GM23248 (cell line): ENCODE measurements around the gene DDX39B. TPM values are rescaled to one million over a fixed set of nuclear protein-coding genes. Genes with fewer than 3 reads are reported as not detected.
A peak's percentile ranks its signal among the peaks of the same experiment; 100 is the strongest.
"Not testable (repeated sequence)": the region's sequence is repeated elsewhere in the genome, so short reads cannot be mapped to it uniquely, and the experiment has no call there.

Source experiments
- DNase-seq: peaks from one replicate; pipeline ENCODE4 v3.0.0-alpha.2; 2015
- H2AFZ ChIP-seq: fragments of 200-600 bp; sonication (generic); 2 replicates; pipeline ENCODE4 v1.6.1; 2016; ENCODE audit warnings: antibody characterized with exemption
- H3F3A ChIP-seq: fragments of 200-600 bp; sonication (generic); 2 replicates; pipeline ENCODE4 v1.6.1; 2016; ENCODE audit warnings: mild to moderate bottlenecking, antibody characterized with exemption, mixed run types; ENCODE audit not compliant: insufficient read depth
- H3K27ac ChIP-seq: fragments of 200-600 bp; sonication (generic); 2 replicates; pipeline ENCODE4 v1.5.1; 2016; ENCODE audit warnings: mild to moderate bottlenecking
- H3K27me3 ChIP-seq: fragments of 200-600 bp; sonication (generic); replicated peaks from 2 replicates; pipeline ENCODE4 v1.6.1; 2016; ENCODE audit warnings: mild to moderate bottlenecking; ENCODE audit not compliant: insufficient read depth
- H3K36me3 ChIP-seq: fragments of 200-600 bp; sonication (generic); 2 replicates; pipeline ENCODE4 v1.6.1; 2016; ENCODE audit warnings: low read depth, mild to moderate bottlenecking
- H3K4me1 ChIP-seq: fragments of 200-600 bp; sonication (generic); 2 replicates; pipeline ENCODE4 v1.6.1; 2016; ENCODE audit warnings: mild to moderate bottlenecking; ENCODE audit not compliant: insufficient read depth
- H3K4me2 ChIP-seq: fragments of 200-600 bp; sonication (generic); one replicate; pipeline ENCODE4 v1.6.1; 2016; ENCODE audit warnings: mild to moderate bottlenecking; ENCODE audit not compliant: unreplicated experiment
- H3K4me3 ChIP-seq: fragments of 200-600 bp; sonication (generic); 2 replicates; pipeline ENCODE4 v1.5.1; 2016; ENCODE audit warnings: mild to moderate bottlenecking
- H3K79me2 ChIP-seq: fragments of 200-600 bp; sonication (generic); 2 replicates; pipeline ENCODE4 v1.6.1; 2016; ENCODE audit warnings: mild to moderate bottlenecking; ENCODE audit not compliant: insufficient read depth
- H3K9ac ChIP-seq: fragments of 200-600 bp; sonication (generic); 2 replicates; pipeline ENCODE4 v1.6.1; 2016; ENCODE audit warnings: mild to moderate bottlenecking
- H3K9me2 ChIP-seq: fragments of 200-600 bp; sonication (generic); 2 replicates; pipeline ENCODE4 v1.6.1; 2016; ENCODE audit warnings: mixed run types, mild to moderate bottlenecking, moderate library complexity; ENCODE audit not compliant: insufficient read depth
- H3K9me3 ChIP-seq: fragments of 200-600 bp; sonication (generic); one replicate; pipeline ENCODE4 v1.6.1; 2017; ENCODE audit warnings: low read depth
- H4K20me1 ChIP-seq: fragments of 200-600 bp; sonication (generic); 2 replicates; pipeline ENCODE4 v1.6.0; 2016; ENCODE audit not compliant: insufficient read depth
- EZH2 ChIP-seq: fragments of 200-600 bp; sonication (generic); IDR thresholded peaks from 2 replicates; pipeline ENCODE4 v1.6.1; 2018; ENCODE audit warnings: antibody characterized with exemption, mild to moderate bottlenecking; ENCODE audit not compliant: insufficient read depth, poor library complexity, severe bottlenecking
- EZH2phosphoT487 ChIP-seq: fragments of 200-600 bp; sonication (generic); IDR thresholded peaks from 2 replicates; pipeline ENCODE4 v1.6.1; 2018; ENCODE audit warnings: antibody characterized with exemption, moderate library complexity, mild to moderate bottlenecking, low read depth; ENCODE audit not compliant: insufficient read depth
- WGBS, 2 experiments: methylation state at CpG; one replicate each; pipeline ENCODE4 v1.1.6; 2015 to 2017; ENCODE audit warnings: low lambda C conversion rate in 2 of 2, low coverage in 1 of 2; ENCODE audit errors: missing lambda C conversion rate in 2 of 2; 5-methylcytosine and 5-hydroxymethylcytosine counted together
- in situ Hi-C: fragments of 300-500 bp; cut with MboI; formaldehyde crosslinking; loops from 2 replicates; pipeline ENCODE4 v1.15.0; 2020
- polyA plus RNA-seq: library from polyadenylated mRNA; unstranded; fragments of >200 nt; fragmentation: Nextera tagmentation; extraction: Ambion mirVana; gene quantifications from 2 replicates; pipeline ENCODE4 v1.2.1, GENCODE V29; 2016
- total RNA-seq: library from RNA; depleted of rRNA; stranded (reverse); fragments of >200 nt; shearing (Covaris generic); gene quantifications from 2 replicates; pipeline ENCODE4 v1.2.3, GENCODE V29; 2014; rRNA removed

The DDX39B gene
- total RNA-seq (319 and 415 TPM in 2 replicates), polyA plus RNA-seq (197 and 204 TPM in 2 replicates)

- DNase-seq = peak; percentile 99
- Histone ChIP-seq H3K9ac (peak within 1 kb of the TSS; percentile 98), H3K9me3 (no peaks in the 10 kb centered on the region), H3K27me3 (no peaks in the 10 kb centered on the region), H3F3A (peaks cover 15% of the 10 kb centered on the region; the same call in 1 of the 2 replicates), H3K4me1 (peaks cover 19% of the 10 kb centered on the region), H3K79me2 (peaks cover 64% of the 10 kb centered on the region), H3K36me3 (peaks cover 31% of the 10 kb centered on the region), H4K20me1 (peaks cover 27% of the 10 kb centered on the region), H3K9me2 (no peaks in the 10 kb centered on the region), H3K4me3 (peak within 1 kb of the TSS; percentile 96), H3K27ac (peak within 1 kb of the TSS; percentile 96), H2AFZ (peak within 1 kb of the TSS; percentile 83), H3K4me2 (peak within 1 kb of the TSS; percentile 91)
- 0 to 2% methylated on average over 42 to 43 of the region's 43 CpGs for WGBS, 2 experiments
- in situ Hi-C loops = loop anchor here (5.0 kb wide), 1 partner anchor 60 kb away; no protein-coding TSS in a partner anchor
- TF ChIP-seq EZH2phosphoT487 = no peak
These were observed at the start of gene DDX39B for GRCh38 chr6:31541658-31542521. DDX39B (minus strand) TSS chr6:31542003; CDS start chr6:31540532, 1,471 bp downstream.

GRCh38 chr6:31590691-31591090 lies 48.9 kb upstream of the DDX39B start:
- H3K9me2 ChIP-seq, H3K36me3 ChIP-seq, H3K4me1 ChIP-seq, H3K4me2 ChIP-seq, H3K4me3 ChIP-seq, H3K27ac ChIP-seq, H4K20me1 ChIP-seq, H3K9ac ChIP-seq, H3K79me2 ChIP-seq, H2AFZ ChIP-seq, H3K9me3 ChIP-seq, H3K27me3 ChIP-seq, DNase-seq, H3F3A ChIP-seq: not testable (repeated sequence)
- 67 to 68% methylated on average over 5 of the region's 5 CpGs for WGBS, 2 experiments
- in situ Hi-C loops = loop anchor here (10.0 kb wide), 1 partner anchor 96 kb away; the partner anchor contains the start of gene MICB

DNA sequence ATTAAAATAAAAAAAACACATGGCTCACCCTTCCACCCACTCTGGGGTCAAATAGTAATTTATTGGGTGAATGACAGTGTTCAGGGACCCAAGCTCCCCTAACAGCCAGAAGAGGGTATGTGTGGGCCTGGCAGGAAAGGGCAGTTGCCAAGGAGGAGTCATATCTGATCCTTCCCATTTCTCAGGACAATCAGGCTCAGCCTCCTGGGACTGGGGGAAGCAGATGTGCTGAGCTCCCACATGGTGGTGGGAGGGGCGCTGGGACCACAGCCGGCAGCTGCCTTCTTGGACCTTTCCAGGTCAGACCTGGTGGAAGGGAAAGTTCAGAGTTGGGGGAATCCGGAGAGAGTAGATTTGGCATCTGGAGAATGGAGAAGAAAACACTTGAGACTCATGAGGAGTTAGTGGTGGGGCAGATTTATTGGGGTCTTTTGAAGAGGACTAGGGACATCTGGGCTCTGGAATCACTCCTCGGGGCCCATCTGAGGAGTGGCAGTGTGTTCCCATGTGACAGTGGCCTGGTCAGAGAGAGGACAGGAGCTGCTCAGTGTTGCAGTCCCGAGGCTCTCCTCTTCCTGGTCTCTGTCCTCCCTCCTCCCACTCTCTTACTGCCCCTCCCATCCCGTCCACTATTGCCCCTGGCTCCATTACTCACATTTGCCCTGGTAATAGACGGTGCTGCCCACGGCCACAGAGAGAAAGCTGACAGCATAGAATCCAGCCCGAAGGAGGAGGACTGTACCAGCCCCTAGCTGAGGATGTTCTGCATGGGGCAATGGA lies 47.3 kb upstream of the DDX39B start:
- Histone ChIP-seq H3K79me2 (no peaks in the 10 kb centered on the region), H3K9me3 (no peaks in the 10 kb centered on the region), H3K9me2 (no peaks in the 10 kb centered on the region), H3K4me1 (0 out of 2 replicates have a peak, but pooled peaks cover 4% of the 10 kb centered on the region), H3K36me3 (no peaks in the 10 kb centered on the region), H3K4me2 (peak overlapping the region; percentile 20), H3K9ac (no peak overlapping the region), H3K27me3 (no peaks in the 10 kb centered on the region), H3K4me3 (no peak overlapping the region), H3F3A (no peaks in the 10 kb centered on the region), H4K20me1 (no peaks in the 10 kb centered on the region), H3K27ac (no peak overlapping the region), H2AFZ (peak overlapping the region; percentile 86)
- TF ChIP-seq EZH2 (no peak), EZH2phosphoT487 (no peak)
- in situ Hi-C loops = no loop called here
- peak; percentile 50 for DNase-seq
- 27 to 35% methylated on average over 9 of the region's 9 CpGs for WGBS, 2 experiments
